GM21381 (cell line): ENCODE results near the gene CPA2.

Experiments
- ATAC-seq: cut with Tn5 transposase; IDR thresholded peaks from one replicate; pipeline ENCODE4 v1.9.1; 2021; ENCODE audit warnings: mild to moderate bottlenecking, moderate library complexity; ENCODE audit not compliant: unreplicated experiment

Gene CPA2

GRCh38 chr7:130278860-130279259, 12.2 kb downstream of the CPA2 start:
- no peak for ATAC-seq

GRCh38 chr7:130279286-130279685, 12.6 kb downstream of the CPA2 start:
- ATAC-seq, result no peak

- ATAC-seq, result no peak
These were observed 13.2 kb downstream of the CPA2 start for GRCh38 chr7:130279906-130280305.

- no peak for ATAC-seq
These were observed 14.6 kb downstream of the CPA2 start for GRCh38 chr7:130281260-130281659.

- no peak for ATAC-seq
These were observed 20.2 kb downstream of the CPA2 start for GRCh38 chr7:130286881-130287280.

GRCh38 chr7:130288168-130288567, 21.5 kb downstream of the CPA2 start:
- no peak for ATAC-seq

- no peak for ATAC-seq
These were observed 22.2 kb downstream of the CPA2 start for GRCh38 chr7:130288829-130289228.

- ATAC-seq, result no peak
These were observed 22.8 kb downstream of the CPA2 start for GRCh38 chr7:130289478-130289877.

- no peak for ATAC-seq
These were observed 24.1 kb downstream of the CPA2 start for GRCh38 chr7:130290745-130291144.

GRCh38 chr7:130292682-130293257, 26.1 kb downstream of the CPA2 start, which contains the start of gene CPA4:
Gene CPA4, plus strand, starts transcription at chr7:130293161. Its CDS starts 20 bp downstream, at chr7:130293181.
- no peak for ATAC-seq

- no peak for ATAC-seq
These were observed 26.9 kb downstream of the CPA2 start for GRCh38 chr7:130293521-130293920.

- ATAC-seq, result no peak
These were observed 27.7 kb downstream of the CPA2 start for GRCh38 chr7:130294314-130294713.

- no peak for ATAC-seq
These were observed 29.7 kb downstream of the CPA2 start for GRCh38 chr7:130296221-130296951.

GRCh38 chr7:130297628-130298543, 31.2 kb downstream of the CPA2 start:
- no peak for ATAC-seq

GRCh38 chr7:130298544-130299326, 32.1 kb downstream of the CPA2 start:
- ATAC-seq, result no peak

GRCh38 chr7:130299866-130300265, 33.2 kb downstream of the CPA2 start:
- ATAC-seq, result no peak

GRCh38 chr7:130301501-130302020, 34.9 kb downstream of the CPA2 start:
- no peak for ATAC-seq

GRCh38 chr7:130302649-130303048, 36.0 kb downstream of the CPA2 start:
- no peak for ATAC-seq

GRCh38 chr7:130303127-130303526, 36.5 kb downstream of the CPA2 start:
- no peak for ATAC-seq

- no peak for ATAC-seq
These were observed 36.9 kb downstream of the CPA2 start for GRCh38 chr7:130303551-130303950.

- no peak for ATAC-seq
These were observed 37.3 kb downstream of the CPA2 start for GRCh38 chr7:130303982-130304381.
